NCI-H82 treated with DMSO at 0.1 percent for 48 hours (cell line): Measurements from ENCODE around the gene ACAP3.
A peak's percentile ranks its signal among the peaks of the same experiment; 100 is the strongest.

Experiments used
- DNase-seq: peaks from one replicate; lab custom pipeline; 2025; ENCODE audit not compliant: unreplicated experiment; lab: John Stamatoyannopoulos, UW

The ACAP3 gene

DNA sequence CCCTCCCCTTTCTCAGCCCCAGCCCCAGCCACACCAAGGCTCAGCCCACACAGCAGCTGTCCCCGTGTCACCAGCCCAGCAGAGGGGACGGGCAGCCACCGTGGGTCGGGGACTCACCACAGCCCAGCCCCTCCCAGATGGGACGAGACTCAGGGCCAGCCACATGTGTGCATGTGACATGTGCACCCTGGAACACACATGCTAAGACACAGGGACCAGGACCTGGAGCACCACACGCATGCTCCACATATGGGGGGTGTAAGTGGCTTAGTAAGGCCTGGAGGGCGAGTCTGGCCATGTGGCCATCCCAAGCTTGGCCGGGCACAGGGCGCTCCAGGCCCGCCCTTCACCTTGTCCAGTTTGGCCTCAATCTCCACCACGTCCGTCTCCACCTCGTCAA lies 4.0 kb downstream of the ACAP3 start:
- no peak for DNase-seq

DNA sequence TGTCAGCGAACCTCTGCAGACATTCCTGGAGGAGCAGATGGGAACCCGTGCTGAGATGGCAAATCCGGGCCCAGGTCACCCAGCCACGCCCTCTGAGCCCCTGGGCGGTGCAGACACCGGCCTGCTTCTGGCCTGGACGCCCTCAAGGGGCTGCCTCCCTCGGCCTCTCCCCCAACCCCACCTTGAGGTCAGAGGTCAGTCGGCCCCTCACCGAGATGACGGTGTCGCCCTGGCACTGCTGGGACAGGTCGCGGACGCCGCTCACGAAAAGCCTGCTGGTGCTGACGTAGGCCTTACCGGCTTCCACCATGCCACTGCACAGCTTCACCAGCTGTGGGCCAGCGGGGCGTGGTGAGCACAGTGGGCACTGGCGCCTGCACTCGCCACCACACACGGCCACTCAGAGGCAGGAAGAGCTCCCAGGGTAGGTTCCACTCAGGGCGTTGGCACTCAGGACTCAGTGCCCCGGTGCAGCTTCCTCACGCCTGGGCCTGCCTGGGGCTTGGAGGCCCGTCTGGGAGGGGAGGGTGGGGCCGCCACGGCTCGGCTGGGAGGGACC lies 4.7 kb downstream of the ACAP3 start:
- DNase-seq, result peak; percentile 43

- DNase-seq, result no peak
Measured at GRCh38 chr1:1302006-1302430, 5.7 kb downstream of the ACAP3 start.

- DNase-seq, result no peak
Measured at GRCh38 chr1:1300352-1300739, 7.4 kb downstream of the ACAP3 start.

- no peak for DNase-seq
Measured at GRCh38 chr1:1299686-1300351, 7.9 kb downstream of the ACAP3 start.

- peak; percentile 62 for DNase-seq
Measured at GRCh38 chr1:1298861-1299685, 8.7 kb downstream of the ACAP3 start.

DNA sequence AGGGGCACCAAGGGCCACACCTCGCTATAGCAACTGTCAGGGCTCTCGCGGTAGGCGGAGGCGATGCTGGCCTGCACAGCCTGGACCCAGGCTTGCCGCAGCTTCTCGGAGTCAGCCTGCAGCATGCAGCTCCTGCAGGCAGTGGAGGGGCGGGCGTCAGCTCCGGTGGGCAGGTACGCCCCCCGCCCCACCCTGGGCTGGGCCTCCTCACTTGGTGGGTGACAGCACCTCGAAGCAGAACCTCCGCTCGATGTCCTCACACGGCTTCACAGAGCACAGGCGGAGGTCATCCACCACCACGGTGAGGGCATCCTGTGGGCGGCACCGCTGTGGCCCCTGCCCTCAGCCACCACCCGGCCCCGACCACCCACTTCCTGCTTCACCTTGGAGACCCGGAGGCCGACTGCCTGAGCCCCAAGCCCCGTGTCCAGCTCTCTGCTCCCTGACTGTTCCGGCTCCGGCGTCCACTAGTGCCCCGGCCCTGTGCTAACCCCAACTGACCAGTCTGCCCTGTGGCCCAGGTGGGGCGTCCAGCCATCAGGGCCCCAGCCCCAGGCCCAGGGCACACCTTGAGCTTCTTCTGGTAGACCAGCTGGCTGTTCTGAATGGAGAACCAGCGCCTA lies 9.8 kb downstream of the ACAP3 start:
- DNase-seq, result no peak

DNA sequence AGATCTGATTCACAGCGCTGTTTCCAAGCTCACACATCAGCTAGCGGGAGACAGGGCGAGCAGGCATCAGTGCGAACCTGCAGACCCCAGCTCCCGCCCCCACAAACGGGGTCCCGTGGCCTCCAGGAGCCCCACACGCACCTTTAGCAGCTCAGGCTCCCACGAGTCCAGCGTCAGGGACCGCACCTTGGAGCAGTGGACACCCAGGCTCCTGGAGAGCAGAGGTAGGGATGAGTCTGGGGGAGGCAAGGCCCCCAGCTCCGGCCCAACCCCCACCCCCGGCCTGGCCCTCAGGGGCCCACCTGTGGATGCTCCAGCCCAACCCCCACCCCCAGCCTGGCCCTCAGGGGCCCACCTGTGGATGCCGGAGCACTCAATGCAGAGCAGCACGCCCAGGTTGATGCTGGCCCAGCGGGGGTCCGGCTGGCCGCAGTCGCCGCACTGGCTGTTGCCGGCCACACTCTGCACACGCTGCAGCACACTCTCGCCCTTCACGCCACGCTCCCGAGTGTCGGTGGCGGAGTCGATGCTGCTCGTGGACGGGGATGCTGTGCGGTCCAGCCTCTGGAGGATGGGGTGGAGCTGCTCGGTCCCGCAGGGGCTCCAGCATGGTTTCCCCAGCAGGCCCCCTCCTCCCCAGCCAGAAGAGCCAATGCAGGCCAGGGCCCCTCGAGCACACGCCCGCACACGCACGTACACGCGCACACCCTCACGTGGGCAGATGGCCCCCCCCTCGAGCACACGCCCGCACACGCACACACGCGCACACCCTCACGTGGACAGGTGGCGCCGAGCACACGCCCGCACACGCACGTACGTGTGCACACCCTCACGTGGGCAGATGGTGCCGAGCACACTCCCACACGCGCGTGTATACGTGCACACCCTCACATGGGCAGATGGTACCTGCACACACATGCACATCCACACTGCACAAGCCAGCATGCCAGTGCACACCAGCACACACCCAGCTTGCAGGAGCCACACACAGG lies 11.4 kb downstream of the ACAP3 start:
- DNase-seq, result no peak

- DNase-seq, result no peak
Measured at GRCh38 chr1:1295154-1295923, 12.4 kb downstream of the ACAP3 start.

DNA sequence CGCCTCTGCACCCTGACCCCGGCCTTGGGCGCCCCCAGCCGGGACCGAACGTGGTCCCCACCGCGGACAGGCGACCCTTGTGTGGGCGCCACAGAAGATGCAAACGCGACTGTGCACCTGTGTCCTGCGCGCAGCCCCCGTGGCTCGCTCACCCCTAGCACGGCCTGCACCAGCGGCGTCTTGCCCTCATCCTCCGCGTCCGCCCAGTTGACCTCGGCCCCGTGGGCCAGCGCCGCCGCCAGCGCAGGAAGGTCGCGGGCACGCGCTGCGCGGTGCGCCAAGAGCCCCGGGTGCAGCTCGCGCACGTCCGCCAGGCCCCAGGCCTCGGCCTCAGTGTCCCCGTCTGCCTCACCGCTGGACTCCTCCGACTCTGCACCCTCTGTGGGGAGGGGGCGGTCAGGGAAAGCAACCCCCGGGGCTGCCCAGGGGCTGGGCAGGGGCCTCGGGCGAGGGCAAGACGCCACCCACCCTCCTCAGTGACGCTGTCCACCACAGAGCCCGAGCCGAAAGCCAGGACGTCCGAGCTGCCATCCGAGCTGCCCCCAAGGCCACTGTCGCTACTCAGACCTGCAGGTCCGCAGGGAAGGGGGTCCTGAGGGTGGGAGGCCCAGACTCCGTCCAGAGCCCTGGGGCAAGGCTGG lies 13.4 kb downstream of the ACAP3 start:
- no peak for DNase-seq

DNA sequence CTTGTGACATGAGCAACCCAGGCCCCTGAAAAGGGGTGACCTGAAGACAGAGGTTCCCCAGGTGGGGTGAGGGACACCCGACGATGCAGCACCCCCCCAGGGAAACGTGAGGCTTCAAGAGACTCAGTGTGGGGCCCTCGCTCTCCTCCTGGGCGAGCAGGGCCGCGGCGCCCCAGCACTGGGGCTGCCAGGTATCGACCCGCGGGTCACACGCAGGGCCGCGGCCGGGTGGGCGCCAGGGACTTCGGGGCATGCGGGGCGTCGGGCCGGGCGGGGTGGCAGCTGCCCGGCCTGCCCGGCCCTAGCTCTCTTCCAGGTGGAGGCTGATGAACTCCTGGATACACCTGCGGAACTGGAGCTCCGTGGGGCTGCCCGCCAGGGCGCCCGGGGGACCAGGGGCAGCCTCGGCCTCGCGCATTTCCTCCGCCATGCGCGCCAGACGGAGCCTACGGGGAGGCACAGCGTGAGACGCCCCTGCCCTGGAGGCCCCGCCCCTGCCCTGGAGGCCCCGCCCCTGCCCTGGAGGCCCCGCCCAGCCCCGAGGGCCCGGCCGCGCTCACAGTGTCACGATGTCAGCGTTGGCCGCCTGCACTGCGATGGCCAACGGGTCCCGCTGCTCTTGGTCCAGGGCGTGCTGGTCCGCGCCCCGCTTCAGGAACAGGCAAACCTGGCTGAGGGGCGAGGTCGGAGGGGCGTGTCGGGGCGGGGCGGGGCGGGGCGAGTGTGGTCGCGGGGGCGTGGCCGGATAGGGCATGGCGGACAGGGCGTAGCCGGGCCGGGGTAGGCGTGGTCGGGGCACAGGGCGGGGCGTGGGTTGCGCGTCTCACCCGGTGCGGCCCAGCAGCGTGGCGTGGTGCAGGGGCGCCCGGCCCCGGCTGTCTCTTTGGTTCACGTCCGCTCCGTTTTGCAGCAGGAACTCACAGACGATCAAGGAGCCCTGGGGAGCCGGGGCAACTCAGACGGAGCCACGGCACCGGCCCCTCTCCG lies 14.2 kb downstream of the ACAP3 start:
- DNase-seq, result no peak

GRCh38 chr1:1292851-1293250 lies 14.9 kb downstream of the ACAP3 start:
- no peak for DNase-seq

- DNase-seq, result no peak
Measured at GRCh38 chr1:1292442-1292779, 15.3 kb downstream of the ACAP3 start.

DNA sequence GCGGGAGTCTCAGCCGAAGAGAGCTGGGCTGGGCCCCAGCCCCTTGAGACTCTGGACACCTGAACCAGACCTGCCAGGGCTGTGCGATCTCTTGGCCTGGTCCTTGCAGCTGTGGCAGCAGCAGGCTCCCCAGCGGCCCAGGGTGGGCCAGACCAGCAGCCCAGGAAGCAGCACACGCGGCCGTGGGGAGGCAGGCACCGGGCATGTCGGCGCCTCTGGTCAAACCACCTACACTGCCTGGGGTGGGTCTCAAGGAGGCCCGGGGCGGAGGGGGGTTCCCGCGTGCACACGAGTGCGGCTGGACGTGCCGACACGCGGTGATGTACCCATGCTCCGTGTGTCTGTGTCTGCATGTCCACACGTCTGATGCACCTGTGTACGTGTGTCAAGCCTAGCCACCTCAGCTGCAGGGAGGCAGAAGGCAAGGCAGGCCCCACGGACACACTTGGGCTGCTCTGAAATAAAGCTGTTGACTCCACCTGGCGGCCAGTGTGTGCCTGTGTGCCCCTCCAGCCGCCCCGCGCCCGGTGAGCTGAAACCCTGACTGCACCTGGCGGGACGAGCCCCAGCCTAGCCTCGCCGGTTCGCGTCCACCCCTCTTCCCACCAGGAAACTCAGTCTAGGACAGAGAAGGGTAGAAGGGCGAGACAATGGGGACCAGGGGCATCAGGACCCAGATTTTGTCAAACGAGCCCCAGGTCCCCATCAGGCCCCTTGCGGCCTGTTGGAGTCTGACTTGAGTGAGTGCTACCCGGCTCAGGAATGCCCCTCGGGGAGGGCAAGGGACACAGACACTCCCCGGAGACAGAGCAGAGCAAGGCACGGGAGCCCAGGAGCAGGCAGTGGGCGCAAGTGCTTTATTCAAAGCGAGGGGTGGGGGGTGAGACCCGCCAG lies 15.9 kb downstream of the ACAP3 start:
- peak; percentile 55 for DNase-seq

DNA sequence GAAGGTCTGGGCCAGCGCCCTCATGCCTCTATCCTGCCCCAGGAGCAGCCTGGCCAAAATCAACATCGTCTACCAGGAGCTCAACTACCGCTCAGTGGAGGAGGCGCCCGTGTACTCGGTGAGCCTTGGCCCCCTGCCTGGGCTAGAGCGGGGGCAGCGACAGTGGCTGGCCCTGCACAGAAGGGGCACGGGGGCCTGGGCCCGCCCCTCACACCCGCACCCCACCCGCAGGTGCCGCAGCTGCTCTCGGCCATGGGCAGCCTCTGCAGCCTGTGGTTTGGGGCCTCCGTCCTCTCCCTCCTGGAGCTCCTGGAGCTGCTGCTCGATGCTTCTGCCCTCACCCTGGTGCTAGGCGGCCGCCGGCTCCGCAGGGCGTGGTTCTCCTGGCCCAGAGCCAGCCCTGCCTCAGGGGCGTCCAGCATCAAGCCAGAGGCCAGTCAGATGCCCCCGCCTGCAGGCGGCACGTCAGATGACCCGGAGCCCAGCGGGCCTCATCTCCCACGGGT lies 16.7 kb downstream of the ACAP3 start:
- DNase-seq, result no peak

DNA sequence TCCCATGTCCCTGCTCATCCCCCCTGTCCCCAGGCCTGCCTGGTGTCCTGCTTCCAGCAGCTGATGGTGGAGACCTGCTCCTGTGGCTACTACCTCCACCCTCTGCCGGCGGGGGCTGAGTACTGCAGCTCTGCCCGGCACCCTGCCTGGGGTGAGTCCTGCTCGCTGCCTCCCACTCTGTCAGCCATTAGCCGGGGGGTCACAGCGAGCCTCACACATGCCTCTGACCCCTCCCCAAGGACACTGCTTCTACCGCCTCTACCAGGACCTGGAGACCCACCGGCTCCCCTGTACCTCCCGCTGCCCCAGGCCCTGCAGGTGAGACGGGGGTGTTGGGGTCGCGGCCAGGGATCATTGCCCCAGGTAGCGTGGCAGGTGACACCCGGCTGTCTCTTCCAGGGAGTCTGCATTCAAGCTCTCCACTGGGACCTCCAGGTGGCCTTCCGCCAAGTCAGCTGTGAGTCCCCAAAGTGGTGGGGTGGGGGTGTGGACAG lies 17.4 kb downstream of the ACAP3 start:
- peak; percentile 21 for DNase-seq
